IPS-20b (cell line): ENCODE measurements around the gene SMAD4.
"Not testable (repeated sequence)": the region's sequence is repeated elsewhere in the genome, so short reads cannot be mapped to it uniquely, and the experiment has no call there.

ENCODE experiments used
- H3K27ac ChIP-seq: one replicate; pipeline ENCODE4 v1.5.1; 2013; ENCODE audit warnings: low read length
- H3K27me3 ChIP-seq: 2 replicates; pipeline ENCODE4 v1.6.1; 2013; ENCODE audit warnings: mild to moderate bottlenecking, low read length, inconsistent platforms; ENCODE audit not compliant: insufficient read depth
- H3K36me3 ChIP-seq: 2 replicates; pipeline ENCODE4 v1.6.1; 2013; ENCODE audit warnings: low read depth, mild to moderate bottlenecking, inconsistent platforms, low read length, moderate library complexity; ENCODE audit not compliant: insufficient read depth
- H3K4me1 ChIP-seq: 2 replicates; pipeline ENCODE4 v1.6.1; 2013; ENCODE audit warnings: mild to moderate bottlenecking, control low read depth, inconsistent platforms, low read length, moderate library complexity; ENCODE audit not compliant: insufficient read depth
- H3K4me3 ChIP-seq: 2 replicates; pipeline ENCODE4 v1.5.1; 2013; ENCODE audit warnings: mild to moderate bottlenecking, low read length, inconsistent platforms
- H3K9ac ChIP-seq: 2 replicates; pipeline ENCODE4 v1.6.1; 2013; ENCODE audit warnings: low read depth, mild to moderate bottlenecking, inconsistent platforms, low read length, moderate library complexity
- H3K9me3 ChIP-seq: 2 replicates; pipeline ENCODE4 v1.6.1; 2013; ENCODE audit warnings: mild to moderate bottlenecking, low read depth, low read length, inconsistent platforms; ENCODE audit not compliant: insufficient read depth

Gene SMAD4

DNA sequence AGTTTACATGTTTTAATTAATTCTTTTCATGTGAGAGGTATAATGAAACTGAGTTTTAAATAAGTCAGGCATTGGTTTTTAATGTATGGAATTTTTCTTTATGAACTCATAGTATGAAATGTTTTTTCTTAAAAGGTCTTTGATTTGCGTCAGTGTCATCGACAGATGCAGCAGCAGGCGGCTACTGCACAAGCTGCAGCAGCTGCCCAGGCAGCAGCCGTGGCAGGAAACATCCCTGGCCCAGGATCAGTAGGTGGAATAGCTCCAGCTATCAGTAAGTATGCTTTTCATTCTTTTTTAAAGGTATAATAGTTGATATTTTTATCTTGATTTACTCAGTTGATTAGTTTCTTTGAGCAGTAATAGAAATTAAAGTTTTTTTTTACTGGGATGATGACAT lies 46.5 kb downstream of the SMAD4 start:
- Histone ChIP-seq H3K27me3 (no peaks in the 10 kb centered on the region), H3K36me3 (peaks cover 78% of the 10 kb centered on the region), H3K27ac (no peak overlapping the region), H3K4me1 (no peaks in the 10 kb centered on the region), H3K9ac (no peak overlapping the region), H3K4me3 (no peak overlapping the region), H3K9me3 (no peaks in the 10 kb centered on the region)

DNA sequence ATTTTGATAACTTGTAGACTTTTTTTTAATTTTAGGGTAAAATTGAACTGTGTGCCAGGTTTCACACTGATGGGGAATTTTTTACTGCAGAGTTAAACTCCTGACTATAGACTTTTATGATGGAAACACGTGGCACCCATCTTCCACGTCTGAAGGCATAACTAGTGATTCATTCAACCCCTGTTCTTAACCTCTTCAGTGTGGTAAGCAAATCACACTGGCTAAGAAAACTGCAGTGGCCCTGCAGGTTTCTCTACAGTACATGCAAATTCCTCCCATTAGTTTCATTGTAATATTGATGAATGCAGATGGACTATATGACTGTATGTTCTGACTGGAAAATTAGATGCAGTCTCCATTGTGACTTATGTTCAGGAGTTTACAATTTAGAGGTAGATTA lies 47.2 kb downstream of the SMAD4 start:
- H3K9me3 ChIP-seq, result no peaks in the 10 kb centered on the region
- H3K4me1 ChIP-seq, result no peaks in the 10 kb centered on the region
- H3K9ac ChIP-seq, result no peak overlapping the region
- H3K27ac ChIP-seq, result no peak overlapping the region
- H3K27me3 ChIP-seq, result no peaks in the 10 kb centered on the region
- H3K4me3 ChIP-seq, result no peak overlapping the region
- peaks cover 78% of the 10 kb centered on the region for H3K36me3 ChIP-seq

DNA sequence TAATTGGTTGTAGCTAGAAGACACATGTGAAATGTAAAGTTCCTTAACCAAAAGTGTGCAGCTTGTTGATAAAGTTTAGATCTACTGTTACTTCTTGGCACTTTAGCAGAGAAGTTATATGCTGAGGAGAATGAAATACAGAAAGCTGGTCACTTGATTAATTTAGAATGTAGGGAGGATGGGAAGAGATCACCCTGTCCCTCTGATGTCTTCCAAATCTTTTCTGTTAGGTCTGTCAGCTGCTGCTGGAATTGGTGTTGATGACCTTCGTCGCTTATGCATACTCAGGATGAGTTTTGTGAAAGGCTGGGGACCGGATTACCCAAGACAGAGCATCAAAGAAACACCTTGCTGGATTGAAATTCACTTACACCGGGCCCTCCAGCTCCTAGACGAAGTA lies 48.0 kb downstream of the SMAD4 start:
- Histone ChIP-seq H3K27me3 (no peaks in the 10 kb centered on the region), H3K27ac (no peak overlapping the region), H3K4me3 (no peak overlapping the region), H3K9me3 (no peaks in the 10 kb centered on the region), H3K4me1 (no peaks in the 10 kb centered on the region), H3K36me3 (peaks cover 79% of the 10 kb centered on the region), H3K9ac (no peak overlapping the region)

- Histone ChIP-seq H3K4me1 (no peaks in the 10 kb centered on the region), H3K36me3 (peaks cover 98% of the 10 kb centered on the region), H3K27ac (no peak overlapping the region), H3K9me3 (peaks cover 11% of the 10 kb centered on the region; the same call in 1 of the 2 replicates), H3K27me3 (no peaks in the 10 kb centered on the region), H3K4me3 (no peak overlapping the region), H3K9ac (no peak overlapping the region)
Observed at GRCh38 chr18:51082571-51083267, 52.7 kb downstream of the SMAD4 start.

- Histone ChIP-seq H3K4me1 (no peaks in the 10 kb centered on the region), H3K9ac (no peak overlapping the region), H3K27ac (no peak overlapping the region), H3K36me3 (peaks cover 93% of the 10 kb centered on the region), H3K27me3 (no peaks in the 10 kb centered on the region), H3K9me3 (peaks cover 18% of the 10 kb centered on the region; the same call in 1 of the 2 replicates), H3K4me3 (no peak overlapping the region)
Observed at GRCh38 chr18:51083398-51083797, 53.4 kb downstream of the SMAD4 start.

DNA sequence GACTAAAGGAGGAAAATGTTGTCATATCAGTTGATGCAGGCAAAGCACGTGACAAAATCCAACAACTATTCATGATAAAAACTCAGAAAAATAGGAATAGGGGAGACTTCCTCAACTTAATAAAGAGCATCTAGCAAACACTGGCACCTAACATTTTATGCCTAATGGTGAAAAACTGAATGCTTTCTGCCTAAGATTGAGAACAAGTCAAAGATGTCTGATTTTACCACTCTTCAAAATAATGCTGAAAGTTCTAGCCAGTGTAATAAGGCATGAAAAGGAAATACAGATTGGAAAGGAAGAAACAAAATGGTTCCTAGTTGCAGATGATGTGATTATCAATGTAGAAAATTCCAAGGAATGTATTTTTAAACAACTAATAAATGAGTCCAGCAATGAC lies 58.4 kb downstream of the SMAD4 start:
- H3K27me3 ChIP-seq, result no peaks in the 10 kb centered on the region
- H3K9ac ChIP-seq, result no peak overlapping the region
- no peak overlapping the region for H3K27ac ChIP-seq
- H3K4me1 ChIP-seq, result no peaks in the 10 kb centered on the region
- H3K9me3 ChIP-seq, result peaks cover 26% of the 10 kb centered on the region; the same call in 1 of the 2 replicates
- no peak overlapping the region for H3K4me3 ChIP-seq
- H3K36me3 ChIP-seq, result peaks cover 44% of the 10 kb centered on the region

DNA sequence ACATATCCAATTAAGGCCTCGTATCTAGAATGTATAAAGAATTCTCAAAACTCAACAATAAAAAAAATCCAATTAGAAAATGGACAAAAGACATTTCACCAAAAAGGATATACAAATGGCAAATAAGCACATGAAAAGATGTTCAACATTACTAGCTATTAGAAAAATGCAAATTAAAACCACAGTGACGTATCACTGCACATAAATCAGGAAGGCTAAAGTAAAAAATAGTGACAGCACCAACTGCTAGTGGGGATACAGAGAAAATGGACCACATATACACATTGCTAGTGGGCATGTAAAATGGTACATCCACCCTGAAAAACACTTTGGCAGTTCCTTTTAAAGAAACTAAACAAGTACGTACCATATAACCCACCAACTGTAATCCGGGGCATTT lies 59.7 kb downstream of the SMAD4 start:
- Histone ChIP-seq H3K9me3 (peaks cover 26% of the 10 kb centered on the region; the same call in 1 of the 2 replicates), H3K27ac (no peak overlapping the region), H3K27me3 (no peaks in the 10 kb centered on the region), H3K4me3 (no peak overlapping the region), H3K9ac (no peak overlapping the region), H3K36me3 (peaks cover 31% of the 10 kb centered on the region), H3K4me1 (no peaks in the 10 kb centered on the region)

DNA sequence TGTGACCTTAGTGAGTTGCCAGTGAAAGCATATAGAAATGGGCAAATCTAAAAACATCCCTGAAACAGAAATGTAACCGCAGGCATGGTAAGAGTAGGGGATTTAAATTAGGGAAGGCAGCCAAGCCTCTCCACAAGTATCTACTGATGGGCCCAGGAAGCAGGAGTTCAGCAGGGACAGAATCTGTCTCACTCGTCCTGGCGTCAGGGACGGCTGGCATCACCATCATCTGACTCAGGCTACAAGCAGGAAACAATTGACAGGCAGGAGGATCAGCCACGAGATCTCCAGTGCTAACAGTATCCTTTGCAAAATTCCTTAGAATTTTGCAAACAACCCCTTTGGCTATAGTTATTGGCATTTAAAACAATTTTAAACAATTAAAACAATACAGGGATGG lies 61.3 kb downstream of the SMAD4 start:
- Histone ChIP-seq H3K36me3 (peaks cover 15% of the 10 kb centered on the region), H3K27me3 (no peaks in the 10 kb centered on the region), H3K9me3 (peaks cover 23% of the 10 kb centered on the region; the same call in 1 of the 2 replicates), H3K27ac (no peak overlapping the region), H3K4me1 (no peaks in the 10 kb centered on the region), H3K9ac (no peak overlapping the region), H3K4me3 (no peak overlapping the region)

DNA sequence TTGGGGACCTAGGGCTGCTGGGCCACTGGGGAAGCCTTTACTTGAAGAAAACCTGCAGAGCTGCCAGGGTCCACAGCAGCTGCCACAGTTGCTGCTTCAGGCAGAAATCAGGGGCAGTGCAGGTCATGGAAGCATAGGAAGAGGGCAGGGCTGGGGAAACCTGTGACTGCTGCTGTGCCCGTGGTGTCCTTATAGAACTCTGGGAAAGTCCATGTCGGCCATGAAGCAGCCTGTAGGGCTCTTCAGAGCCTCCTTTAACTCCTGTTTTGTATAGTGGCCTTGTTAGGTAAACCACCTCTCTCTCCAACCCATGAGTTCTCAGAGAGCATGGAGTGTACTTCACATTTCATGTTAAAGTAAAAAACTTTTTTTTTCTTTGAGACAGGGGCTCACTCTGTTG lies 62.1 kb downstream of the SMAD4 start:
- H3K4me3 ChIP-seq, result no peak overlapping the region
- H3K4me1 ChIP-seq, result no peaks in the 10 kb centered on the region
- H3K9me3 ChIP-seq, result peaks cover 18% of the 10 kb centered on the region; the same call in 1 of the 2 replicates
- no peak overlapping the region for H3K9ac ChIP-seq
- no peak overlapping the region for H3K27ac ChIP-seq
- no peaks in the 10 kb centered on the region for H3K27me3 ChIP-seq
- H3K36me3 ChIP-seq, result 0 out of 2 replicates have a peak, but pooled peaks cover 7% of the 10 kb centered on the region

- not testable (repeated sequence) for H3K9ac ChIP-seq, H3K27ac ChIP-seq, H3K27me3 ChIP-seq, H3K4me1 ChIP-seq, H3K4me3 ChIP-seq, H3K36me3 ChIP-seq
- peaks cover 12% of the 10 kb centered on the region; the same call in 1 of the 2 replicates for H3K9me3 ChIP-seq
Observed at GRCh38 chr18:51092967-51093366, 63.0 kb downstream of the SMAD4 start.

GRCh38 chr18:51097021-51097822 lies 67.2 kb downstream of the SMAD4 start:
- H3K4me3 ChIP-seq, result no peak overlapping the region
- H3K9me3 ChIP-seq, result peaks cover 4% of the 10 kb centered on the region; the same call in 1 of the 2 replicates
- H3K27me3 ChIP-seq, result no peaks in the 10 kb centered on the region
- no peaks in the 10 kb centered on the region for H3K4me1 ChIP-seq
- no peak overlapping the region for H3K27ac ChIP-seq
- no peak overlapping the region for H3K9ac ChIP-seq
- H3K36me3 ChIP-seq, result no peaks in the 10 kb centered on the region

GRCh38 chr18:51098082-51098481 lies 68.1 kb downstream of the SMAD4 start:
- H3K36me3 ChIP-seq, result no peaks in the 10 kb centered on the region
- H3K4me3 ChIP-seq, result no peak overlapping the region
- no peak overlapping the region for H3K9ac ChIP-seq
- no peak overlapping the region for H3K27ac ChIP-seq
- no peaks in the 10 kb centered on the region for H3K27me3 ChIP-seq
- H3K9me3 ChIP-seq, result peaks cover 4% of the 10 kb centered on the region; the same call in 1 of the 2 replicates
- no peaks in the 10 kb centered on the region for H3K4me1 ChIP-seq
